HepG2 (cell line): Measurements from ENCODE around the gene INHA. TPM values are rescaled to one million over a fixed set of nuclear protein-coding genes. Genes with fewer than 3 reads are reported as not detected.

Source experiments
- HNF1A ChIP-seq, 2 experiments: sonication (generic) in 1 of 2; formaldehyde crosslinking in 1 of 2; IDR thresholded peaks; 2 replicates each; pipeline versions ENCODE4 v1.4.0 to v1.6.1; 2016 to 2020; ENCODE audit warnings: borderline replicate concordance in 1 of 2, low read depth in 1 of 2, mild to moderate bottlenecking in 1 of 2, missing genetic modification reagents in 1 of 2
- KDM3A ChIP-seq: IDR thresholded peaks from 2 replicates; pipeline ENCODE4 v1.6.1; 2018; ENCODE audit warnings: low read depth, missing compliant biosample characterization
- KDM4B ChIP-seq: sonication (generic); formaldehyde crosslinking; IDR thresholded peaks from 2 replicates; pipeline ENCODE4 v1.4.0; 2020; ENCODE audit warnings: missing genetic modification reagents
- PRDM15 ChIP-seq: sonication (generic); formaldehyde crosslinking; IDR thresholded peaks from 2 replicates; pipeline ENCODE4 v1.4.0; 2020; ENCODE audit warnings: missing genetic modification reagents
- RFX3 ChIP-seq: IDR thresholded peaks from 2 replicates; pipeline ENCODE4 v1.6.1; 2016; ENCODE audit warnings: missing biosample characterization, missing genetic modification reagents
- SMARCC2 ChIP-seq: fragments of 450-650 bp; IDR thresholded peaks from 2 replicates; pipeline ENCODE4 v1.6.1; 2017; ENCODE audit warnings: antibody characterized with exemption, mild to moderate bottlenecking
- TCF7L2 ChIP-seq: IDR thresholded peaks from 2 replicates; pipeline ENCODE4 v1.6.1; 2011; ENCODE audit warnings: mild to moderate bottlenecking, low read depth, low read length, moderate library complexity
- THAP9 ChIP-seq: sonication (generic); formaldehyde crosslinking; IDR thresholded peaks from 2 replicates; pipeline ENCODE4; 2020; ENCODE audit warnings: missing genetic modification reagents, mild to moderate bottlenecking, borderline replicate concordance
- ZFX ChIP-seq: sonication (generic); formaldehyde crosslinking; IDR thresholded peaks from 2 replicates; pipeline ENCODE4 v1.4.0; 2020; ENCODE audit warnings: mild to moderate bottlenecking, low read depth, missing genetic modification reagents, moderate library complexity
- ZKSCAN1 ChIP-seq: fragments of 150-350 bp; IDR thresholded peaks from 2 replicates; pipeline ENCODE4 v1.6.1; 2014; ENCODE audit warnings: low read length
- ZNF20 ChIP-seq: sonication (generic); formaldehyde crosslinking; IDR thresholded peaks from 2 replicates; pipeline ENCODE4 v1.4.0; 2020; ENCODE audit warnings: mild to moderate bottlenecking, moderate library complexity, missing genetic modification reagents
- ZNF350 ChIP-seq: sonication (generic); formaldehyde crosslinking; IDR thresholded peaks from 2 replicates; pipeline ENCODE4 v1.4.0; 2020; ENCODE audit warnings: mild to moderate bottlenecking, low read depth, missing genetic modification reagents, borderline replicate concordance
- ZNF501 ChIP-seq: sonication (generic); formaldehyde crosslinking; IDR thresholded peaks from 2 replicates; pipeline ENCODE4 v1.5.1; 2020; ENCODE audit warnings: mild to moderate bottlenecking, moderate library complexity, missing genetic modification reagents
- ZNF614 ChIP-seq: IDR thresholded peaks from 2 replicates; pipeline ENCODE4 v1.6.1; 2018; ENCODE audit warnings: missing biosample characterization, missing genetic modification reagents, inconsistent platforms, borderline replicate concordance
- ZNF781 ChIP-seq: sonication (generic); formaldehyde crosslinking; IDR thresholded peaks from 2 replicates; pipeline ENCODE4 v1.5.1; 2020; ENCODE audit warnings: borderline replicate concordance, mild to moderate bottlenecking, missing genetic modification reagents; ENCODE audit errors: not compliant biosample characterization
- polyA plus RNA-seq, 8 experiments: library from polyadenylated mRNA; depleted of rRNA in 3 of 8; stranded (reverse) in 7 of 8; unstranded in 1 of 8; fragments of >200 nt; fragmentation: Illumina TruSeq in 4 of 8; extraction: Trizol in 4 of 8; gene quantifications; 2 replicates each; pipeline versions ENCODE4 v1.2.1 to v1.2.3, GENCODE V29; 2011 to 2016; ENCODE audit warnings: low read depth in 4 of 8, missing spikeins in 1 of 8, mixed read lengths in 1 of 8; ENCODE audit not compliant: insufficient read depth in 1 of 8
- total RNA-seq, 5 experiments: library from RNA; depleted of rRNA; stranded (reverse); fragments of >200 nt; fragmentation: Illumina TruSeq; extraction: Trizol; gene quantifications; 2 replicates each; pipeline ENCODE4 v1.2.3, GENCODE V29; 2016; ENCODE audit warnings: low read depth in 1 of 5

The INHA gene
- total and polyA plus RNA-seq, 2 of the 13 experiments (the other 11 are each of a cell fraction or from before 2014, with no cell fraction given) = 4.1 to 15.2 TPM

- TF ChIP-seq KDM4B (CRISPR knock-in tag) (peak; percentile 85), RFX3 (CRISPR knock-in tag) (no peak), THAP9 (CRISPR knock-in tag) (peak; percentile 71; the same call in 1 of the 2 replicates), ZNF350 (CRISPR knock-in tag) (peak; percentile 96), ZNF501 (CRISPR knock-in tag) (peak; percentile 95), TCF7L2 (no peak), SMARCC2 (no peak), ZKSCAN1 (peak; percentile 74; the same call in 1 of the 2 replicates), HNF1A (IDR thresholded peaks at IDR 0.05; ENCODE audit: low read depth) (peak; percentile 80), HNF1A (CRISPR knock-in tag; IDR thresholded peaks at IDR 0.05; ENCODE audit: borderline replicate concordance) (peak; percentile 93; the same call in 1 of the 2 replicates), ZNF614 (CRISPR knock-in tag) (peak; percentile 82), ZNF20 (CRISPR knock-in tag) (no peak; the same call in 1 of the 2 replicates), KDM3A (CRISPR knock-in tag) (peak; percentile 97), PRDM15 (CRISPR knock-in tag) (no peak), ZNF781 (CRISPR knock-in tag) (peak; percentile 27), ZFX (0 out of 2 replicates have a peak, but pooled peaks have one; percentile 5)
These were observed 4.6 kb downstream of the INHA start (continued) for GRCh38 chr2:219576505-219577388.
